COLO829 (cell line): ENCODE results near the gene CPZ.

ENCODE experiments used
- DNase-seq: peaks from one replicate; pipeline ENCODE4 v3.0.0; 2012; ENCODE audit warnings: low spot score

Gene CPZ

GRCh38 chr4:8592366-8593263, at the start of gene CPZ:
Gene CPZ (plus strand): TSS chr4:8592765. CDS start chr4:8592834, 69 bp downstream.
- no peak for DNase-seq

- DNase-seq = no peak
Observed at GRCh38 chr4:8542776-8543525, 49.6 kb upstream of the CPZ start.

- DNase-seq = no peak
Observed at GRCh38 chr4:8543623-8544022, 48.9 kb upstream of the CPZ start.

- DNase-seq = no peak
Observed at GRCh38 chr4:8544282-8544681, 48.3 kb upstream of the CPZ start.

GRCh38 chr4:8544741-8545438, 47.7 kb upstream of the CPZ start:
- no peak for DNase-seq

- DNase-seq = no peak
Observed at GRCh38 chr4:8545439-8545765, 47.2 kb upstream of the CPZ start.

GRCh38 chr4:8546766-8547107, 45.8 kb upstream of the CPZ start:
- no peak for DNase-seq

GRCh38 chr4:8547108-8547911, 45.3 kb upstream of the CPZ start:
- DNase-seq = no peak

- no peak for DNase-seq
Observed at GRCh38 chr4:8547912-8548730, 44.4 kb upstream of the CPZ start.

GRCh38 chr4:8548731-8549351, 43.7 kb upstream of the CPZ start:
- DNase-seq = no peak

GRCh38 chr4:8549352-8549931, 43.1 kb upstream of the CPZ start:
- DNase-seq = no peak

GRCh38 chr4:8550691-8551090, 41.9 kb upstream of the CPZ start:
- no peak for DNase-seq

GRCh38 chr4:8552024-8552423, 40.5 kb upstream of the CPZ start:
- no peak for DNase-seq

GRCh38 chr4:8552581-8553205, 39.9 kb upstream of the CPZ start:
- no peak for DNase-seq

GRCh38 chr4:8553216-8553615, 39.3 kb upstream of the CPZ start:
- DNase-seq = no peak

GRCh38 chr4:8553991-8554405, 38.6 kb upstream of the CPZ start:
- no peak for DNase-seq

GRCh38 chr4:8554555-8555100, 37.9 kb upstream of the CPZ start:
- DNase-seq = no peak

GRCh38 chr4:8555716-8556115, 36.8 kb upstream of the CPZ start:
- no peak for DNase-seq

GRCh38 chr4:8556341-8557150, 36.0 kb upstream of the CPZ start:
- DNase-seq = no peak
